Trophoblast cell (in vitro differentiated cells and primary cell): ENCODE results near the gene CCRL2.
"Not testable (repeated sequence)": the region's sequence is repeated elsewhere in the genome, so short reads cannot be mapped to it uniquely, and the experiment has no call there.

Experiments used
- DNase-seq, 2 donors: peaks; one replicate each; pipeline ENCODE4 v3.0.0-alpha.2; 2016
- H2AFZ ChIP-seq: 2 replicates; pipeline ENCODE4 v1.6.1; 2013; ENCODE audit warnings: low read length, moderate library complexity, mild to moderate bottlenecking; ENCODE audit not compliant: insufficient read depth, poor library complexity
- H2AK5ac ChIP-seq: 2 replicates; pipeline ENCODE4 v1.6.1; 2013; ENCODE audit warnings: mild to moderate bottlenecking, low read length
- H2BK120ac ChIP-seq: 2 replicates; pipeline ENCODE4 v1.6.1; 2013; ENCODE audit warnings: low read length, mild to moderate bottlenecking, moderate library complexity; ENCODE audit not compliant: insufficient read depth, poor library complexity
- H2BK12ac ChIP-seq: 2 replicates; pipeline ENCODE4 v1.6.1; 2013; ENCODE audit warnings: mild to moderate bottlenecking, low read length, moderate library complexity
- H2BK5ac ChIP-seq: 2 replicates; pipeline ENCODE4 v1.6.1; 2013; ENCODE audit warnings: low read length, low read depth, moderate library complexity, mild to moderate bottlenecking; ENCODE audit not compliant: poor library complexity
- H3K14ac ChIP-seq: 2 replicates; pipeline ENCODE4 v1.6.1; 2013; ENCODE audit warnings: mild to moderate bottlenecking, low read length
- H3K18ac ChIP-seq: 2 replicates; pipeline ENCODE4 v1.6.1; 2013; ENCODE audit warnings: mild to moderate bottlenecking, low read length
- H3K23ac ChIP-seq: 2 replicates; pipeline ENCODE4 v1.6.1; 2013; ENCODE audit warnings: low read length
- H3K27ac ChIP-seq: 2 replicates; pipeline ENCODE4 v1.5.1; 2013; ENCODE audit warnings: low read depth, mild to moderate bottlenecking, inconsistent platforms, low read length, moderate library complexity
- H3K27me3 ChIP-seq: 2 replicates; pipeline ENCODE4 v1.6.1; 2013; ENCODE audit warnings: inconsistent platforms, mild to moderate bottlenecking, low read length, moderate library complexity; ENCODE audit not compliant: insufficient read depth
- H3K36me3 ChIP-seq, 2 experiments: 1 replicate in 1 of 2; 2 replicates in 1 of 2; pipeline ENCODE4 v1.6.1; 2013; ENCODE audit warnings: low read length in 2 of 2, mild to moderate bottlenecking in 2 of 2, moderate library complexity in 1 of 2; ENCODE audit not compliant: insufficient read depth in 2 of 2, control insufficient read depth in 1 of 2
- H3K4ac ChIP-seq: 2 replicates; pipeline ENCODE4 v1.6.1; 2013; ENCODE audit warnings: low read depth, mild to moderate bottlenecking, low read length, moderate library complexity
- H3K4me1 ChIP-seq, 2 experiments: 1 replicate in 1 of 2; 2 replicates in 1 of 2; pipeline ENCODE4 v1.6.1; 2013; ENCODE audit warnings: low read length in 2 of 2, mild to moderate bottlenecking in 2 of 2, moderate library complexity in 1 of 2; ENCODE audit not compliant: insufficient read depth in 2 of 2, control insufficient read depth in 1 of 2
- H3K4me2 ChIP-seq: 2 replicates; pipeline ENCODE4 v1.6.1; 2013; ENCODE audit warnings: inconsistent platforms, mild to moderate bottlenecking, low read length, moderate library complexity
- H3K4me3 ChIP-seq: 2 replicates; pipeline ENCODE4 v1.5.1; 2013; ENCODE audit warnings: mild to moderate bottlenecking, low read depth, low read length, inconsistent platforms
- H3K79me1 ChIP-seq: one replicate; pipeline ENCODE4 v1.6.1; 2013; ENCODE audit warnings: low read length
- H3K79me2 ChIP-seq: 2 replicates; pipeline ENCODE4 v1.6.1; 2013; ENCODE audit warnings: low read length, mild to moderate bottlenecking; ENCODE audit not compliant: control insufficient read depth, insufficient read depth, poor library complexity
- H3K9ac ChIP-seq: 2 replicates; pipeline ENCODE4 v1.6.1; 2013; ENCODE audit warnings: mild to moderate bottlenecking, low read length
- H3K9me3 ChIP-seq: 2 replicates; pipeline ENCODE4 v1.6.1; 2013; ENCODE audit warnings: low read depth, mild to moderate bottlenecking, control low read depth, inconsistent platforms, low read length; ENCODE audit not compliant: insufficient read depth
- H4K12ac ChIP-seq: 2 replicates; pipeline ENCODE4 v1.6.1; 2013; ENCODE audit warnings: low read depth, mild to moderate bottlenecking, low read length, moderate library complexity
- H4K8ac ChIP-seq: 2 replicates; pipeline ENCODE4 v1.6.1; 2013; ENCODE audit warnings: low read depth, mild to moderate bottlenecking, low read length, moderate library complexity
- H4K91ac ChIP-seq: one replicate; pipeline ENCODE4 v1.6.1; 2013; ENCODE audit warnings: low read depth, mild to moderate bottlenecking, low read length, moderate library complexity
- WGBS: extraction: QIAGEN DNeasy Blood & Tissue Kit; methylation state at CpG from one replicate; pipeline ENCODE4 v1.1.7; 2013; ENCODE audit warnings: missing lambda C conversion rate; ENCODE audit not compliant: insufficient read length, insufficient coverage; ENCODE audit errors: extremely low coverage; 5-methylcytosine and 5-hydroxymethylcytosine counted together

The CCRL2 gene

GRCh38 chr3:46420931-46421330 is 13.9 kb downstream of the CCRL2 start:
- H3K36me3 ChIP-seq = no peaks in the 10 kb centered on the region
- H3K18ac ChIP-seq = no peak overlapping the region
- no peak overlapping the region for H3K27ac ChIP-seq
- no peak overlapping the region for H2BK5ac ChIP-seq
- H2BK120ac ChIP-seq = no peak overlapping the region
- WGBS = no CpG with 5 or more reads among the region's 2 CpGs
- H3K23ac ChIP-seq = no peak overlapping the region
- H3K79me1 ChIP-seq = no peaks in the 10 kb centered on the region
- no peaks in the 10 kb centered on the region for H3K27me3 ChIP-seq
- H3K14ac ChIP-seq = no peak overlapping the region
- H2BK12ac ChIP-seq = no peak overlapping the region
- no peak overlapping the region for H3K4me3 ChIP-seq
- no peak overlapping the region for H4K12ac ChIP-seq
- no peak overlapping the region for H4K91ac ChIP-seq
- no peak overlapping the region for H3K4me2 ChIP-seq
- no peak overlapping the region for H4K8ac ChIP-seq
- peaks cover 3% of the 10 kb centered on the region for H3K9me3 ChIP-seq
- H3K4ac ChIP-seq = no peak overlapping the region
- no peak overlapping the region for H2AFZ ChIP-seq
- H2AK5ac ChIP-seq = no peak overlapping the region
- H3K9ac ChIP-seq = no peak overlapping the region
- H3K4me1 ChIP-seq = no peaks in the 10 kb centered on the region
- DNase-seq = no peak
- peaks cover 1% of the 10 kb centered on the region for H3K79me2 ChIP-seq

GRCh38 chr3:46422617-46423016 is 15.6 kb downstream of the CCRL2 start:
- Histone ChIP-seq H2AFZ (no peak overlapping the region), H2BK120ac (no peak overlapping the region), H3K18ac (no peak overlapping the region), H3K27me3 (no peaks in the 10 kb centered on the region), H4K8ac (no peak overlapping the region), H3K14ac (no peak overlapping the region), H3K9ac (no peak overlapping the region), H3K4ac (no peak overlapping the region), H3K27ac (no peak overlapping the region), H3K9me3 (peaks cover 3% of the 10 kb centered on the region), H4K12ac (no peak overlapping the region), H3K79me1 (no peaks in the 10 kb centered on the region), H2BK5ac (no peak overlapping the region), H4K91ac (no peak overlapping the region), H3K79me2 (no peaks in the 10 kb centered on the region), H3K4me3 (peak overlapping the region; percentile 30), H2BK12ac (no peak overlapping the region), H3K23ac (no peak overlapping the region), H3K4me2 (no peak overlapping the region), H3K36me3 (no peaks in the 10 kb centered on the region), H2AK5ac (no peak overlapping the region), H3K4me1 (peaks cover 5% of the 10 kb centered on the region in 2 experiments)
- peak; percentile 80 to 82 for DNase-seq
- no CpG with 5 or more reads among the region's 6 CpGs for WGBS

- Histone ChIP-seq H3K27me3 (no peaks in the 10 kb centered on the region), H3K18ac (no peak overlapping the region), H3K4me2 (no peak overlapping the region), H3K27ac (no peak overlapping the region), H4K8ac (no peak overlapping the region), H2AFZ (no peak overlapping the region), H3K9me3 (peaks cover 3% of the 10 kb centered on the region), H3K4me1 (peaks cover 6 to 12% of the 10 kb centered on the region in 2 experiments), H3K36me3 (no peaks in the 10 kb centered on the region), H3K4ac (no peak overlapping the region), H4K12ac (no peak overlapping the region), H2BK12ac (no peak overlapping the region), H3K4me3 (no peak overlapping the region), H4K91ac (no peak overlapping the region), H3K14ac (no peak overlapping the region), H2BK120ac (no peak overlapping the region), H3K9ac (no peak overlapping the region), H3K79me1 (peaks cover 2% of the 10 kb centered on the region), H3K23ac (no peak overlapping the region), H2AK5ac (no peak overlapping the region), H3K79me2 (no peaks in the 10 kb centered on the region), H2BK5ac (no peak overlapping the region)
- WGBS = no CpG with 5 or more reads among the region's 5 CpGs
- DNase-seq = peak; percentile 42 to 47
Observed at GRCh38 chr3:46423588-46423987, 16.5 kb downstream of the CCRL2 start.

- peak overlapping the region; percentile 61 for H2BK120ac ChIP-seq
- H3K18ac ChIP-seq, H3K23ac ChIP-seq, H3K14ac ChIP-seq, H4K91ac ChIP-seq, H3K4me3 ChIP-seq, H2AK5ac ChIP-seq, H3K4me2 ChIP-seq, H4K12ac ChIP-seq, H2BK12ac ChIP-seq, H3K9ac ChIP-seq, H3K9me3 ChIP-seq, H3K36me3 ChIP-seq, H2BK5ac ChIP-seq, H3K4ac ChIP-seq, H2AFZ ChIP-seq, H3K79me2 ChIP-seq, H4K8ac ChIP-seq, H3K27ac ChIP-seq, H3K27me3 ChIP-seq, H3K79me1 ChIP-seq: not testable (repeated sequence)
- no CpG with 5 or more reads among the region's 4 CpGs for WGBS
- peaks cover 8 to 14% of the 10 kb centered on the region in 2 experiments for H3K4me1 ChIP-seq
- peak; percentile 66 to 75 for DNase-seq
Observed at GRCh38 chr3:46426476-46426875, 19.4 kb downstream of the CCRL2 start.
